AG09309 (cell line): Measurements from ENCODE around the gene LRRC71.

Source experiments
- DNase-seq: peaks from one replicate; pipeline ENCODE4 v3.0.0-alpha.2; 2010; ENCODE audit warnings: low read depth
- H3K4me3 ChIP-seq: 2 replicates; pipeline ENCODE4 v1.5.1; 2011; ENCODE audit warnings: mild to moderate bottlenecking, low read depth, low read length, moderate library complexity; ENCODE audit not compliant: control insufficient read depth
- TF ChIP-seq, protein P1 (sequence below): IDR thresholded peaks from 2 replicates; pipeline ENCODE4 v1.5.1; 2011; ENCODE audit warnings: mild to moderate bottlenecking, low read depth, low read length, inconsistent platforms; ENCODE audit not compliant: insufficient read depth, control insufficient read depth; ENCODE audit errors: missing control alignments

LRRC71 gene

GRCh38 chr1:156911577-156912298 is 8.7 kb upstream of the LRRC71 start:
- no peak for DNase-seq
- no peak overlapping the region for H3K4me3 ChIP-seq
- TF ChIP-seq, protein P1, sequence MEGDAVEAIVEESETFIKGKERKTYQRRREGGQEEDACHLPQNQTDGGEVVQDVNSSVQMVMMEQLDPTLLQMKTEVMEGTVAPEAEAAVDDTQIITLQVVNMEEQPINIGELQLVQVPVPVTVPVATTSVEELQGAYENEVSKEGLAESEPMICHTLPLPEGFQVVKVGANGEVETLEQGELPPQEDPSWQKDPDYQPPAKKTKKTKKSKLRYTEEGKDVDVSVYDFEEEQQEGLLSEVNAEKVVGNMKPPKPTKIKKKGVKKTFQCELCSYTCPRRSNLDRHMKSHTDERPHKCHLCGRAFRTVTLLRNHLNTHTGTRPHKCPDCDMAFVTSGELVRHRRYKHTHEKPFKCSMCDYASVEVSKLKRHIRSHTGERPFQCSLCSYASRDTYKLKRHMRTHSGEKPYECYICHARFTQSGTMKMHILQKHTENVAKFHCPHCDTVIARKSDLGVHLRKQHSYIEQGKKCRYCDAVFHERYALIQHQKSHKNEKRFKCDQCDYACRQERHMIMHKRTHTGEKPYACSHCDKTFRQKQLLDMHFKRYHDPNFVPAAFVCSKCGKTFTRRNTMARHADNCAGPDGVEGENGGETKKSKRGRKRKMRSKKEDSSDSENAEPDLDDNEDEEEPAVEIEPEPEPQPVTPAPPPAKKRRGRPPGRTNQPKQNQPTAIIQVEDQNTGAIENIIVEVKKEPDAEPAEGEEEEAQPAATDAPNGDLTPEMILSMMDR, result no peak

GRCh38 chr1:156912310-156912709 is 8.1 kb upstream of the LRRC71 start:
- DNase-seq, result no peak
- H3K4me3 ChIP-seq, result no peak overlapping the region
- TF ChIP-seq, protein P1, result no peak

- no peak for DNase-seq
- no peak overlapping the region for H3K4me3 ChIP-seq
- TF ChIP-seq, protein P1, result no peak
Observed at GRCh38 chr1:156912861-156913808, 7.3 kb upstream of the LRRC71 start.

DNA sequence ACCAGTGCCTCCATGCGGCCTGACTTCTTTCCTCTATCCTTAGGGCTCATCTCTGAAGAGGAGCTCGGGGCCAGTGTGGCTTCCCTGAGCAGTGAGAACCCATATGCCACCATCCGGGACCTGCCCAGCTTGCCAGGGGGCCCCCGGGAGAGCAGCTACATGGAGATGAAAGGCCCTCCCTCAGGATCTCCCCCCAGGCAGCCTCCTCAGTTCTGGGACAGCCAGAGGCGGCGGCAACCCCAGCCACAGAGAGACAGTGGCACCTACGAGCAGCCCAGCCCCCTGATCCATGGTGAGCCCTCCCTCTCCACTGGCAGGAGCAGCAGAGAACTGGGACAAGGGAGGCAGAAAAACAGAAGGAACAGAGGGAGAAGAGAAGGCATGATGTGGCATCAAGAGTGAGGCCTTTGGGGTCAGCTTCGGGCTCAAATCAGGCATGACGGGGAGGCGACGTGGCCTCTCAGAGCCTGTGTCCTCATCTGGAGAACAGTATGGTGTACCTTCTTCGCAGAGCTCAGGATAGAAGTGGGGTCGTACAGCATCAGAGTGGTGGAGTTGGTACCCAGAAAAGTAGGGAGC is 6.5 kb upstream of the LRRC71 start:
- TF ChIP-seq, protein P1, result no peak
- no peak for DNase-seq
- no peak overlapping the region for H3K4me3 ChIP-seq

- DNase-seq, result no peak
- TF ChIP-seq, protein P1, result no peak
- H3K4me3 ChIP-seq, result no peak overlapping the region
Observed at GRCh38 chr1:156914440-156914856, 6.0 kb upstream of the LRRC71 start.

DNA sequence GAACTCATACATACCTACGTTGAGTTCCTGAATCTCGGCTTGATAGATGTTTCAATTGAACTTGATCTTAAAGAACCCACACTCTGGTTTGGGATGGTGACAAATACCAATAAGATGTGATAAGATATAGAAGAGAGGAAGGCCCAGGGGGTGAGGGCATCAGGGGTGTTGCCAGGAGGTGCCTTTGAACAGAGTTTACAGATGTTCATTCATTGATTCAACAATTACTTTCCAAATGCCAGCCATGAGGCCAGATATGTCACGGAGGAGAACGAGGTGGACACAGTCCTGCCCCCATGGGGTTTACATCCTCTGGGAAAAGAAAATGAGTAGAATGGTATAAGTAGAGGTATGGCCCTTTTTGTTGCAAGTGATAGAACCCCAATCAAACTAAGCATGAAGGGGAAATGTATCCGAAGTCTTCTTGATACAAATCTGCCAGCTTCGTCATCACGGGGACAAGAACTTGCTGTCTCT is 659 bp downstream of the LRRC71 start:
- no peak overlapping the region; the same call in 1 of the 2 replicates for H3K4me3 ChIP-seq
- no peak for DNase-seq
- TF ChIP-seq, protein P1, result no peak
